ENCODE measurements around the gene MALRD1. TPM values are rescaled to one million over a fixed set of nuclear protein-coding genes. Genes with fewer than 3 reads are reported as not detected.

The MALRD1 gene
- total RNA-seq, 1 experiment from 2014 or later = 0.86 TPM

DNA sequence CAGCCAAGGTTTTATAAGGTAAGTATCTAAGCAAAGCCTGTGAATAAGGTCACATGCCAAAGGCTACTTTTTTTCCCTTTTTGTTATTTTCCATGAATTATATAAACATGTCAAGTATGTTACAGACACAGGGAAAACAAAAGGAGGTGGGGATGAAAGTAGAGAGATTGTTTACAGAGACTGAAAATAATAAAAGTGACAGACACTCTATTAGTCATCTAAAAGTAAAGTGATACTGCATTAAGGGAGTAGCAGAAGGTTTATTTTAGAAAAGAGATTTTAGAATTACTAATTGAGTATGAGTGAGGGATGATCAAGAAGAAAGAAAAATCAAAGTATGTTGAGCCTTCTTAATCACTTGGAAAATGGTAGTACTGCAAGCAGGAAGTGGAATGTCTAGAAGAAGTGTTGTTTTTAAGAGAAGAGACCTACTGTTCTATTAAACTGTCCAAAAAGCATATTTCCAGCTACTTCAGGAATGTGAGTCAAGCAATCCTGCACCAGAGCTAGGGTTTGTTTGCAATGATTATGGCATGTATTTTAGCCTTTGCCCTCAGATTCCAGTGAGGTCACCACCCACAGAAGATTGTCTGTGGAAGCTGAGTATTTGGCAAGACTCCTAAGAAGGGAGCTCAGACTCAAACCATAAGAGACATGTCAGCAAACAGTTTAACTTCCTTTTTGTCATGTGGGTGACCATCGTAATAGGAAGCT is 589.7 kb downstream of the MALRD1 start:
- TF ChIP-seq EZH2 (IDR thresholded peaks at IDR 0.05; ENCODE audit: borderline replicate concordance, low read depth, low read length, poor library complexity, severe bottlenecking) (no peak), CTCF (conservative IDR thresholded peaks at IDR 0.05; ENCODE audit: low read depth, low read length) (no peak)
- ChIA-PET POLR2A (ENCODE audit: low non-redundant PET) (no interaction called here), CTCF (no interaction called here)
- Histone ChIP-seq H3K9me3 (ENCODE audit: low read depth, low read length, poor library complexity, severe bottlenecking) (no peaks in the 10 kb centered on the region), H3K27me3 (replicated peaks; ENCODE audit: insufficient read depth, low read depth, low read length, poor library complexity) (no peaks in the 10 kb centered on the region), H3K36me3 (ENCODE audit: insufficient read depth, low read length, poor library complexity, severe bottlenecking) (no peaks in the 10 kb centered on the region), H3K4me1 (ENCODE audit: insufficient read depth, low read length, poor library complexity, severe bottlenecking) (peaks cover 5% of the 10 kb centered on the region), H3K27ac (ENCODE audit: low read depth, low read length, poor library complexity, severe bottlenecking) (no peak overlapping the region), H3K4me3 (ENCODE audit: low read depth, low read length, poor library complexity, severe bottlenecking) (no peak overlapping the region)
- BruUV-seq (replicated peaks) = no TSS peak
- DNase-seq (ENCODE audit: low spot score) = peak; percentile 14
- intact Hi-C loops (cut with micrococcal nuclease; ENCODE audit: unreplicated experiment) = no loop called here

DNA sequence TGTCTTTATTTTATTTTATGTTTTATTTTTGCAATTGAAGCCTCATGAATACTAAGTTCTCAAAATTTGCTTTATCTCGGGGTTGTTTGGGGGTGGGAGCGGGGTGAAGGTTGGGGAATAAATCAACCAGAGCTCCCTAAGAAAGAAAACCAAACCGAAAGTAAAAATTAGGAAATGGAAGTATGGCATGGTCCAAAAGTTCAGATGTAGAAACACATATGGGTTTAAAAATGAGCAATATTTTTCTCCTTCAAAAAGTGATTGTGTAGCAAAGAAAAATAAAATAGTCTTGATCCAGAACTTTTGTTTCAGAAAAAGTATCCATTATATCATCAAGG is 590.3 kb downstream of the MALRD1 start:
- Histone ChIP-seq H3K4me1 (ENCODE audit: insufficient read depth, low read length, poor library complexity, severe bottlenecking) (peaks cover 5% of the 10 kb centered on the region), H3K27me3 (replicated peaks; ENCODE audit: insufficient read depth, low read depth, low read length, poor library complexity) (no peaks in the 10 kb centered on the region), H3K4me3 (ENCODE audit: low read depth, low read length, poor library complexity, severe bottlenecking) (no peak overlapping the region), H3K9me3 (ENCODE audit: low read depth, low read length, poor library complexity, severe bottlenecking) (no peaks in the 10 kb centered on the region), H3K27ac (ENCODE audit: low read depth, low read length, poor library complexity, severe bottlenecking) (no peak overlapping the region), H3K36me3 (ENCODE audit: insufficient read depth, low read length, poor library complexity, severe bottlenecking) (no peaks in the 10 kb centered on the region)
- BruUV-seq (replicated peaks) = no TSS peak
- ChIA-PET POLR2A (ENCODE audit: low non-redundant PET) (no interaction called here), CTCF (no interaction called here)
- TF ChIP-seq EZH2 (IDR thresholded peaks at IDR 0.05; ENCODE audit: borderline replicate concordance, low read depth, low read length, poor library complexity, severe bottlenecking) (no peak), CTCF (conservative IDR thresholded peaks at IDR 0.05; ENCODE audit: low read depth, low read length) (no peak)
- intact Hi-C loops (cut with micrococcal nuclease; ENCODE audit: unreplicated experiment) = no loop called here
- no peak for DNase-seq (ENCODE audit: low spot score)

DNA sequence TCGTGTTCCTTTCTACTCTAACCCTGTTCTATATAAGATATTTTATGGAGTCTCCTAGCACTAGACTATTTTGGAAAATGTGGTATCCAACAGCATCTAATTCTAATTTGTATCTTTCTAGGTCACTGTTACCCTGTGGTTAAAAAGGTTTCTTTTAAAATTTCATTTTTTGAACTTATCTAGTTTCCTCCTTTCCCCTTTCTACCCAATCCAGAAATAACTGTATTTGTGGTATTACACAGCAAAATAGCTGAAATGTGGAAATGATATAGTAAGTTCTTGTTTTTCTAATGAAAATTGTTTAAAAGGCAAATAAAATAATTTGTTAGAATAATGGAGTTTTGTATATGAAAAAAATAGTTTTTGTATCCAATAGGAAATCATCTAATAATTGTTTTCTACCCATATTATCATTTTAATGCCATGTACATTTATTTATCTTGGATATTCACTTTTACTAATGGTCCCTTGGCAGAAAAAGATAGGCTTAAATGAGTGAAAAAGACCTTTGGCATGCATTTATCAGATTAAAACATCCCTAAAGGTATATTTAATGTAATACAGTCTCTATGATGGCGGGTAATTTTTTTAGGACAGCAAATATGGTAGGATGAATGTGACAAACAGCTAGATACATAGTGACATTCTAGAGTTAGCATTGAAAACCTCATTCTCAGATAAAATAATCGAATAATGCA is 592.1 kb downstream of the MALRD1 start:
- no peak for TF ChIP-seq CTCF (conservative IDR thresholded peaks at IDR 0.05; ENCODE audit: low read depth, low read length)
- TF ChIP-seq EZH2 (IDR thresholded peaks at IDR 0.05; ENCODE audit: borderline replicate concordance, low read depth, low read length, poor library complexity, severe bottlenecking) = no peak
- Histone ChIP-seq H3K4me1 (ENCODE audit: insufficient read depth, low read length, poor library complexity, severe bottlenecking) (peaks cover 5% of the 10 kb centered on the region), H3K4me3 (ENCODE audit: low read depth, low read length, poor library complexity, severe bottlenecking) (no peak overlapping the region), H3K9me3 (ENCODE audit: low read depth, low read length, poor library complexity, severe bottlenecking) (no peaks in the 10 kb centered on the region), H3K36me3 (ENCODE audit: insufficient read depth, low read length, poor library complexity, severe bottlenecking) (no peaks in the 10 kb centered on the region), H3K27ac (ENCODE audit: low read depth, low read length, poor library complexity, severe bottlenecking) (no peak overlapping the region), H3K27me3 (replicated peaks; ENCODE audit: insufficient read depth, low read depth, low read length, poor library complexity) (no peaks in the 10 kb centered on the region)
- intact Hi-C loops (cut with micrococcal nuclease; ENCODE audit: unreplicated experiment) = no loop called here
- BruUV-seq (replicated peaks) = no TSS peak
- CTCF ChIA-PET = no interaction called here
- POLR2A ChIA-PET (ENCODE audit: low non-redundant PET) = no interaction called here
- DNase-seq (ENCODE audit: low spot score) = no peak

Measured in A673 (cell line).